ENCODE measurements around the gene RIMS4.

DNA sequence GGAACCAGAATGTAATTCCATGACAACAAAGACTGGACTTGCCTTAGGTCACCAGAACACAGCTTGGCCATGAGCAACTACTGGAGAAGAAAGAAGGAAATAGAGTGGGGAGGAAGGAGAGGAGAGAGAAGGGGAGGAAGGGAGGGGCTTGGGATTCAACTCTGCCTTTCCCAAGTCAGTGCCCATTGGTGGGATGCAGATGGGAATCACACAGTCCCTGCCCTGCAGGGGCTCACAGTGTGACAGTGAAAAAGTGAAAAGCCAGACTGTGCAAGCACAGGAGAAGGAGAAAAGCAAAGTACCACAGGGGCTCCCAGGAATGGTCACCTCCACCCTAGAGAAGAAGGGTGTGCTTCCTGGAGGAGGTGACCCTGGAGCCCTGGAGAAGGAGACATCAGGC, 14.0 kb downstream of the RIMS4 start:
- TF ChIP-seq GATA3 (IDR thresholded peaks at IDR 0.05; ENCODE audit: low read depth, low read length) (no peak), GATA2 (IDR thresholded peaks at IDR 0.05; ENCODE audit: low read depth, low read length) (no peak)

All from SH-SY5Y (cell line).